HEK293 (cell line): Measurements from ENCODE around the gene RBM10.

ENCODE experiments used
- PRDM2 ChIP-seq: fragments of 450-650 bp; formaldehyde crosslinking; IDR thresholded peaks from 2 replicates; pipeline ENCODE4 v1.5.1; 2016; ENCODE audit warnings: missing biosample characterization, missing genetic modification characterization, borderline replicate concordance
- SP2 ChIP-seq: fragments of 450-650 bp; formaldehyde crosslinking; IDR thresholded peaks from 2 replicates; pipeline ENCODE4 v1.5.1; 2016; ENCODE audit warnings: missing biosample characterization, missing genetic modification characterization
- ZBTB21 ChIP-seq: fragments of 450-650 bp; formaldehyde crosslinking; IDR thresholded peaks from 2 replicates; pipeline ENCODE4 v1.5.1; 2017; ENCODE audit warnings: missing biosample characterization, missing genetic modification characterization
- ZBTB8A ChIP-seq: fragments of 450-650 bp; formaldehyde crosslinking; IDR thresholded peaks from 2 replicates; pipeline ENCODE4 v1.5.1; 2016; ENCODE audit warnings: missing biosample characterization, missing genetic modification characterization
- ZFP69B ChIP-seq: fragments of 450-650 bp; formaldehyde crosslinking; IDR thresholded peaks from 2 replicates; pipeline ENCODE4 v1.5.1; 2016; ENCODE audit warnings: missing biosample characterization, missing genetic modification characterization
- ZNF146 ChIP-seq: fragments of 450-650 bp; formaldehyde crosslinking; IDR thresholded peaks from 2 replicates; pipeline ENCODE4 v1.5.1; 2016; ENCODE audit warnings: missing biosample characterization, missing genetic modification characterization
- ZNF239 ChIP-seq: fragments of 450-650 bp; formaldehyde crosslinking; IDR thresholded peaks from 2 replicates; pipeline ENCODE4 v1.5.1; 2016; ENCODE audit warnings: missing biosample characterization, missing genetic modification characterization
- ZNF280C ChIP-seq: fragments of 450-650 bp; formaldehyde crosslinking; IDR thresholded peaks from 2 replicates; pipeline ENCODE4 v1.5.1; 2016; ENCODE audit warnings: missing biosample characterization, missing genetic modification characterization
- ZNF341 ChIP-seq: fragments of 450-650 bp; formaldehyde crosslinking; IDR thresholded peaks from 2 replicates; pipeline ENCODE4; 2016; ENCODE audit warnings: low read depth, missing biosample characterization, missing genetic modification characterization
- ZNF664 ChIP-seq: fragments of 450-650 bp; formaldehyde crosslinking; IDR thresholded peaks from 2 replicates; pipeline ENCODE4 v1.5.1; 2016; ENCODE audit warnings: missing biosample characterization, missing genetic modification characterization
- ZNF707 ChIP-seq: fragments of 450-650 bp; formaldehyde crosslinking; IDR thresholded peaks from 2 replicates; pipeline ENCODE4 v1.5.1; 2016; ENCODE audit warnings: missing biosample characterization, missing genetic modification characterization
- ZNF785 ChIP-seq: fragments of 450-650 bp; formaldehyde crosslinking; IDR thresholded peaks from 2 replicates; pipeline ENCODE4 v1.5.1; 2016; ENCODE audit warnings: missing biosample characterization, missing genetic modification characterization
- TF ChIP-seq, protein P1 (sequence below): fragments of 450-650 bp; formaldehyde crosslinking; IDR thresholded peaks from 2 replicates; pipeline ENCODE4 v1.5.1; 2016; ENCODE audit warnings: missing biosample characterization, missing genetic modification characterization
- TF ChIP-seq, protein P2 (sequence below): fragments of 450-650 bp; formaldehyde crosslinking; IDR thresholded peaks from 2 replicates; pipeline ENCODE4 v1.5.1; 2016; ENCODE audit warnings: missing biosample characterization, missing genetic modification characterization

DNA sequence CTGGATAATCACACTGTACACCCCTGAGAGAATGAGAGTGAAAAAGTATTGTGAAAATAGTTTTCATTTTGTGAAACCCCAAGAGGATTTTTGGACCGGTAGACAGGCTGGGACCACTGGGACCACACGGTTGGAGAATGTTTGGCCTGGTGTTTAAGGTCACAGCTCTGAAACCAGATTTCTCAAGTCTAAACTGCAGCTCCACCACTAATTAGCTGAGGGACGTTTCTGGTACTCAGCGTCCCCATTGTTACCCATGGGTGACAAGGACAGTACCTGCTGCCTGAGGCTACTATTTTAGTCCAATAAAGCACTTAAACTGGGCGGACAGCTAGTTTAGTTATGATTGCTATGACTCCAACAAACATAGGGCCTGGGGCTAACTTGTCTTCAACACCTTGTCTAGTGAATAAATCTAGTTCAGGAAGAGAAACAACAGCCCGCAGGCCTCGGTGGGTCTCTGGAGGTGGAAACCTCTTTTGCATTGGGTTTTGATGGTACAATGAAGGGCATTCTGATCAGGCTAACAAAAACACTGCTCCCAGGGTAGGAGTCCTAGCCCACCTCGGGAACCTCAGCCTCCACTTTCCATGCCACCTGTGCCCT, 87.3 kb downstream of the RBM10 start:
- TF ChIP-seq, protein P1, sequence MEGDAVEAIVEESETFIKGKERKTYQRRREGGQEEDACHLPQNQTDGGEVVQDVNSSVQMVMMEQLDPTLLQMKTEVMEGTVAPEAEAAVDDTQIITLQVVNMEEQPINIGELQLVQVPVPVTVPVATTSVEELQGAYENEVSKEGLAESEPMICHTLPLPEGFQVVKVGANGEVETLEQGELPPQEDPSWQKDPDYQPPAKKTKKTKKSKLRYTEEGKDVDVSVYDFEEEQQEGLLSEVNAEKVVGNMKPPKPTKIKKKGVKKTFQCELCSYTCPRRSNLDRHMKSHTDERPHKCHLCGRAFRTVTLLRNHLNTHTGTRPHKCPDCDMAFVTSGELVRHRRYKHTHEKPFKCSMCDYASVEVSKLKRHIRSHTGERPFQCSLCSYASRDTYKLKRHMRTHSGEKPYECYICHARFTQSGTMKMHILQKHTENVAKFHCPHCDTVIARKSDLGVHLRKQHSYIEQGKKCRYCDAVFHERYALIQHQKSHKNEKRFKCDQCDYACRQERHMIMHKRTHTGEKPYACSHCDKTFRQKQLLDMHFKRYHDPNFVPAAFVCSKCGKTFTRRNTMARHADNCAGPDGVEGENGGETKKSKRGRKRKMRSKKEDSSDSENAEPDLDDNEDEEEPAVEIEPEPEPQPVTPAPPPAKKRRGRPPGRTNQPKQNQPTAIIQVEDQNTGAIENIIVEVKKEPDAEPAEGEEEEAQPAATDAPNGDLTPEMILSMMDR (tag by site-specific recombination), result no peak
- no peak for TF ChIP-seq ZNF785 (tag by site-specific recombination)
- no peak for TF ChIP-seq SP2 (tag by site-specific recombination)
- no peak for TF ChIP-seq ZNF664
- no peak for TF ChIP-seq ZBTB8A (tag by site-specific recombination)
- TF ChIP-seq, protein P2, sequence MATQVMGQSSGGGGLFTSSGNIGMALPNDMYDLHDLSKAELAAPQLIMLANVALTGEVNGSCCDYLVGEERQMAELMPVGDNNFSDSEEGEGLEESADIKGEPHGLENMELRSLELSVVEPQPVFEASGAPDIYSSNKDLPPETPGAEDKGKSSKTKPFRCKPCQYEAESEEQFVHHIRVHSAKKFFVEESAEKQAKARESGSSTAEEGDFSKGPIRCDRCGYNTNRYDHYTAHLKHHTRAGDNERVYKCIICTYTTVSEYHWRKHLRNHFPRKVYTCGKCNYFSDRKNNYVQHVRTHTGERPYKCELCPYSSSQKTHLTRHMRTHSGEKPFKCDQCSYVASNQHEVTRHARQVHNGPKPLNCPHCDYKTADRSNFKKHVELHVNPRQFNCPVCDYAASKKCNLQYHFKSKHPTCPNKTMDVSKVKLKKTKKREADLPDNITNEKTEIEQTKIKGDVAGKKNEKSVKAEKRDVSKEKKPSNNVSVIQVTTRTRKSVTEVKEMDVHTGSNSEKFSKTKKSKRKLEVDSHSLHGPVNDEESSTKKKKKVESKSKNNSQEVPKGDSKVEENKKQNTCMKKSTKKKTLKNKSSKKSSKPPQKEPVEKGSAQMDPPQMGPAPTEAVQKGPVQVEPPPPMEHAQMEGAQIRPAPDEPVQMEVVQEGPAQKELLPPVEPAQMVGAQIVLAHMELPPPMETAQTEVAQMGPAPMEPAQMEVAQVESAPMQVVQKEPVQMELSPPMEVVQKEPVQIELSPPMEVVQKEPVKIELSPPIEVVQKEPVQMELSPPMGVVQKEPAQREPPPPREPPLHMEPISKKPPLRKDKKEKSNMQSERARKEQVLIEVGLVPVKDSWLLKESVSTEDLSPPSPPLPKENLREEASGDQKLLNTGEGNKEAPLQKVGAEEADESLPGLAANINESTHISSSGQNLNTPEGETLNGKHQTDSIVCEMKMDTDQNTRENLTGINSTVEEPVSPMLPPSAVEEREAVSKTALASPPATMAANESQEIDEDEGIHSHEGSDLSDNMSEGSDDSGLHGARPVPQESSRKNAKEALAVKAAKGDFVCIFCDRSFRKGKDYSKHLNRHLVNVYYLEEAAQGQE, result no peak
- no peak for TF ChIP-seq ZNF280C (tag by site-specific recombination)
- no peak for TF ChIP-seq ZNF707 (tag by site-specific recombination)
- TF ChIP-seq ZNF341 (tag by site-specific recombination), result no peak
- TF ChIP-seq ZFP69B (tag by site-specific recombination), result no peak
- TF ChIP-seq ZBTB21, result no peak
- TF ChIP-seq PRDM2 (tag by site-specific recombination), result no peak
- no peak for TF ChIP-seq ZNF239 (tag by site-specific recombination)
- no peak for TF ChIP-seq ZNF146 (tag by site-specific recombination)
